Esophagus muscularis mucosa (tissue), 3 donors: ENCODE results near the gene ENOX1.

Experiments
- POLR2A ChIP-seq: fragments of 450-650 bp; IDR thresholded peaks from one replicate; pipeline ENCODE4 v1.6.1; 2017; ENCODE audit warnings: antibody characterized with exemption, moderate library complexity, mild to moderate bottlenecking, low read depth
- TF ChIP-seq, protein P1 (sequence below), 3 experiments: fragments of 200-600 bp in 2 of 3; fragments of 450-650 bp in 1 of 3; sonication (generic) in 2 of 3; IDR thresholded peaks; one replicate each; pipeline ENCODE4 v1.5.1; 2017 to 2019; ENCODE audit warnings: antibody characterized with exemption in 3 of 3, mild to moderate bottlenecking in 2 of 3, moderate library complexity in 1 of 3

- TF ChIP-seq POLR2A: no peak
- TF ChIP-seq, protein P1, sequence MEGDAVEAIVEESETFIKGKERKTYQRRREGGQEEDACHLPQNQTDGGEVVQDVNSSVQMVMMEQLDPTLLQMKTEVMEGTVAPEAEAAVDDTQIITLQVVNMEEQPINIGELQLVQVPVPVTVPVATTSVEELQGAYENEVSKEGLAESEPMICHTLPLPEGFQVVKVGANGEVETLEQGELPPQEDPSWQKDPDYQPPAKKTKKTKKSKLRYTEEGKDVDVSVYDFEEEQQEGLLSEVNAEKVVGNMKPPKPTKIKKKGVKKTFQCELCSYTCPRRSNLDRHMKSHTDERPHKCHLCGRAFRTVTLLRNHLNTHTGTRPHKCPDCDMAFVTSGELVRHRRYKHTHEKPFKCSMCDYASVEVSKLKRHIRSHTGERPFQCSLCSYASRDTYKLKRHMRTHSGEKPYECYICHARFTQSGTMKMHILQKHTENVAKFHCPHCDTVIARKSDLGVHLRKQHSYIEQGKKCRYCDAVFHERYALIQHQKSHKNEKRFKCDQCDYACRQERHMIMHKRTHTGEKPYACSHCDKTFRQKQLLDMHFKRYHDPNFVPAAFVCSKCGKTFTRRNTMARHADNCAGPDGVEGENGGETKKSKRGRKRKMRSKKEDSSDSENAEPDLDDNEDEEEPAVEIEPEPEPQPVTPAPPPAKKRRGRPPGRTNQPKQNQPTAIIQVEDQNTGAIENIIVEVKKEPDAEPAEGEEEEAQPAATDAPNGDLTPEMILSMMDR (IDR thresholded peaks at IDR 0.05): no peak
Observed at GRCh38 chr13:43374621-43375020, 412.2 kb downstream of the ENOX1 start.
